ENCODE measurements around the gene MLLT3.

DNA sequence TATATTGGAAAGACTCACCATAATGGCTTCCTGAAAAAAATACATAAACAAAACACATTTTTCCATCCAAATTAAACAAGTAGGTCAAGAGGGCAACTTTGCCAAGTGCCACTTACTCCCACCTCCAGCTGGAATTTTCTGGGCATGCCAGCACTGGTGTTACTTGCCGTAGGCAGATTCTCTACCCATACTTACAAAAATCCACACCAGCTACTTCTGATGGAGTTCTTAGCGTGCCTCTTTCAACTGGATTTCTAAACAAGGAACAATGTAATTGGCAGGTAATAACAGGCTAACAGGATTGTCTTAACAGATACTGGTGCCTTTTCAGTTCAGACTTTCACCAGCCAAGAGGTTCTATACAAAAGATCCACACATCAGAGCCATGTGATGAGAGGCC, 301.4 kb downstream of the MLLT3 start:
- TF ChIP-seq EP300 (IDR thresholded peaks at IDR 0.05; ENCODE audit: low read depth) (no peak), CTCF (IDR thresholded peaks at IDR 0.05) (no peak), POLR2A (IDR thresholded peaks at IDR 0.05) (no peak), POLR2AphosphoS5 (IDR thresholded peaks at IDR 0.05) (no peak)
